ENCODE results near the gene SNAP47.

The SNAP47 gene

GRCh38 chr1:227749916-227750710 lies 14.9 kb downstream of the SNAP47 start:
- DNase-seq = no peak

GRCh38 chr1:227753999-227754711 lies 18.9 kb downstream of the SNAP47 start:
- no peak for DNase-seq

- no peak for DNase-seq
These were observed 19.7 kb downstream of the SNAP47 start for GRCh38 chr1:227754958-227755357.

GRCh38 chr1:227756172-227756959 lies 21.1 kb downstream of the SNAP47 start:
- DNase-seq = no peak

- DNase-seq = no peak
These were observed 22.5 kb downstream of the SNAP47 start for GRCh38 chr1:227757781-227758180.

- DNase-seq = peak in 1 of 2 experiments; percentile 34
These were observed 23.1 kb downstream of the SNAP47 start for GRCh38 chr1:227758366-227758765.

- DNase-seq = no peak
These were observed 24.4 kb downstream of the SNAP47 start for GRCh38 chr1:227759341-227760300.

- DNase-seq = no peak
These were observed 25.1 kb downstream of the SNAP47 start for GRCh38 chr1:227760377-227760776.

- no peak for DNase-seq
These were observed 26.5 kb downstream of the SNAP47 start for GRCh38 chr1:227761621-227762230.

- DNase-seq = peak; percentile 84 to 89
These were observed 27.1 kb downstream of the SNAP47 start for GRCh38 chr1:227762231-227762911.

GRCh38 chr1:227763246-227764018 lies 28.2 kb downstream of the SNAP47 start:
- DNase-seq = no peak

GRCh38 chr1:227764019-227764391 lies 28.8 kb downstream of the SNAP47 start:
- no peak for DNase-seq

GRCh38 chr1:227765261-227766014 lies 30.2 kb downstream of the SNAP47 start:
- no peak for DNase-seq

GRCh38 chr1:227766015-227766634 lies 30.9 kb downstream of the SNAP47 start:
- DNase-seq = peak; percentile 68 to 76

GRCh38 chr1:227766653-227767277 lies 31.5 kb downstream of the SNAP47 start:
- no peak for DNase-seq

- no peak for DNase-seq
These were observed 32.3 kb downstream of the SNAP47 start for GRCh38 chr1:227767401-227768124.

GRCh38 chr1:227768125-227768439 lies 32.8 kb downstream of the SNAP47 start:
- DNase-seq = no peak

GRCh38 chr1:227768640-227769039 lies 33.4 kb downstream of the SNAP47 start:
- no peak for DNase-seq
